ENCODE results near the gene CGB5.
A peak's percentile ranks its signal among the peaks of the same experiment; 100 is the strongest.

CGB5 gene

DNA sequence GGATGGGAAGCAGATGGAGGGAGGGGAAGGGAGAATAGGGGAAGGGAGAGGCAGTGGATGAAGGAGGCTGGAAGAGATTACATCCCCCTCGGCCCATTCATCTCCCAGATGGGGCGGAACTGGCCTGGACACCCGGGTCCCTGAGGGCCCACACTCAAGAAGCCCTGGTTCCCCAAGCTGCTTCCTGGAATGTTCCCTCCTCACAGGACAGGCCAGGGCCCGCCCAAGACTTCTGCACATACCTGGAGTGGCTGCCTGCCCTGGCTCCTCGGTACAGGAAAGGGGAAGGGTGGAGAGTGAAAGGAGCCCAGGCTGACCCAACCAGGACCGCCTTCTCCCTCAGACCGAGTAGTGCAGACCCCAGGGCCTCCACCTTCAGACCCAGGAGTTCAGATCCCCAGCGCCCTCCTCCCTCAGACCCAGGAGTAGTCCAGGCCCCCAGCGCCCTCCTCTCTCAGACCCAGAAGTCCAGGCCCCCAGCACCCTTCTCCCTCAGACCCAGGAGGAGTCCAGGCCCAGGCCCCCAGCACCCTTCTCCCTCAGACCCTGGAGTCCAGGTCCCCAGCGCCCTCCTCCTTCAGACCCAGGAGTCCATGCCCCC is 20.5 kb downstream of the CGB5 start:
- peak; percentile 28 for DNase-seq (ENCODE audit: low spot score)
- TF ChIP-seq, protein P1, sequence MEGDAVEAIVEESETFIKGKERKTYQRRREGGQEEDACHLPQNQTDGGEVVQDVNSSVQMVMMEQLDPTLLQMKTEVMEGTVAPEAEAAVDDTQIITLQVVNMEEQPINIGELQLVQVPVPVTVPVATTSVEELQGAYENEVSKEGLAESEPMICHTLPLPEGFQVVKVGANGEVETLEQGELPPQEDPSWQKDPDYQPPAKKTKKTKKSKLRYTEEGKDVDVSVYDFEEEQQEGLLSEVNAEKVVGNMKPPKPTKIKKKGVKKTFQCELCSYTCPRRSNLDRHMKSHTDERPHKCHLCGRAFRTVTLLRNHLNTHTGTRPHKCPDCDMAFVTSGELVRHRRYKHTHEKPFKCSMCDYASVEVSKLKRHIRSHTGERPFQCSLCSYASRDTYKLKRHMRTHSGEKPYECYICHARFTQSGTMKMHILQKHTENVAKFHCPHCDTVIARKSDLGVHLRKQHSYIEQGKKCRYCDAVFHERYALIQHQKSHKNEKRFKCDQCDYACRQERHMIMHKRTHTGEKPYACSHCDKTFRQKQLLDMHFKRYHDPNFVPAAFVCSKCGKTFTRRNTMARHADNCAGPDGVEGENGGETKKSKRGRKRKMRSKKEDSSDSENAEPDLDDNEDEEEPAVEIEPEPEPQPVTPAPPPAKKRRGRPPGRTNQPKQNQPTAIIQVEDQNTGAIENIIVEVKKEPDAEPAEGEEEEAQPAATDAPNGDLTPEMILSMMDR (IDR thresholded peaks at IDR 0.05; ENCODE audit: extremely low read depth, missing control alignments) = no peak

DNA sequence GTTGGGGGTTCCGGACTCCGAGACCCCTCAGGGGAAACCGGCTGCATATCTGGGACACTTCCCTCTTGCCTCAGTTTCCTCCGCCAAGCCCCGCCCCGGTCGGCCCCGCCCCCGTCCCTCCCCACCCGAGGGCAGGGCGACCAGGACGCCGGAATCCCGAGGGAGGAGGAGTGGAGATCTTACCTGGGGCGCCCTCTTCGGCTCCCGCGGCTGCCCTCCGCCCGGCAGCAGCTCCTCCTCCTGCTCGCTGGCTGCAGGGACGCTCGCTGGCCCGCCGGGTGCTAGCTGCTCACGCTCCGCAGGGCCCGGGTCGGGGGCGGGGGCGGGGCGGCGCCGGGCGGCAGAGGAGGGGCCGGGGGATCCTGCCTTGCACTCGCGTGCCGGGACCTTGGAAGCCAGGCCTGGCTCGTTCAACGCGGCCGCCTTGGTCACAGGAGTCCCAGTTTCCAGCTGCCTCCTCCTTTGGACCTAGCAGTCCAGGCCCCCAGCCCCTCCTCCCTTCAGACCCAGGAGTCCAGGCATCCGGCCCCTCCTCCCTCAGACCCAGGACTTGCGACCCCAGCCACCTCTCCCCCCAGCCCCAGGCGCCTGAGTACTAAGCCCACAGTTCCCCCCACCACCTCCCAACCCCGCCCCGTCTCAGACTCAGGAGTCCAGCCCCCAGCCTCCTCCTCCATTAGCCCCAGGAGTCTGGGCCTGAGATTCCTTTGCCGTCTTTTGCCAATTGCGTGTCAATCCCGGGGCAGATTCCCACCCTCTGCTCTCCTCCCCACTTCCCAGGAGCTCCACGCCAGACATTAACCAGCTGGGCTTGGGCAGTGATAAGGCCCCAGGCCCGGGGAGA is 21.3 kb downstream of the CGB5 start, which contains the start of gene NTF4:
Gene NTF4 (minus strand): TSS at position 51 of the 844 bp plus-strand sequence. CDS start 2,821 bp downstream, outside the sequence.
- DNase-seq (ENCODE audit: low spot score) = peak; percentile 49
- TF ChIP-seq, protein P1 (IDR thresholded peaks at IDR 0.05; ENCODE audit: extremely low read depth, missing control alignments) = no peak

DNA sequence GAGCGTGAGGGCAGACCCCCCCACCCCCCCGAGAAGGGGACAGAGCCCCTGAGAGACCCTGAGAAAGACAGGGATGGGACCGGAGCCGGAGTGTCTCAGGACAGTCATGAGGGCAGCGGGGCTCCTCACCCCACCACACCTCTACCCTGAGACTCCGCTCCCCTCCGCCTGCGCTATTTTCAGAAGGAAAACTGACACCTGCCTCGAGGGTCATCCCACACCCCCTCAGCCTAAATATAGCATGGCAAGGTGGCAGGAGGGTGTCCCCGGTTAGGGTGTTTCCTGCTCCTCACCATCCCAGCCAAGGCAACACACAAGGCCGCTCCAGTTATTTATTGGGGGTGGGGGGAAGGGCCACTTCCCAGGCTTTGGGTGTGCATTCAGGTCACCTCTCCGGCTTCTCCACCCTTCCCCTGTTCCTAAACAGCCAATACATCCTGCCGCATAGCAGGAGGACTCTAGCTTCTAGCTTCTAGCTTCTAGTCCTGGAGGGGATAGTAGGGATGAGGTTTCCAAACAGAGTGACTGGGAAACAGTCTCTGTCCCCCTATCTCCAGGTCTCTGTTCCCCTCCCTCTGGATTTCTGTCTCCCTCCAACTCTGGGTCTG is 22.4 kb downstream of the CGB5 start:
- peak; percentile 22 for DNase-seq (ENCODE audit: low spot score)
- TF ChIP-seq, protein P1 (IDR thresholded peaks at IDR 0.05; ENCODE audit: extremely low read depth, missing control alignments) = no peak

DNA sequence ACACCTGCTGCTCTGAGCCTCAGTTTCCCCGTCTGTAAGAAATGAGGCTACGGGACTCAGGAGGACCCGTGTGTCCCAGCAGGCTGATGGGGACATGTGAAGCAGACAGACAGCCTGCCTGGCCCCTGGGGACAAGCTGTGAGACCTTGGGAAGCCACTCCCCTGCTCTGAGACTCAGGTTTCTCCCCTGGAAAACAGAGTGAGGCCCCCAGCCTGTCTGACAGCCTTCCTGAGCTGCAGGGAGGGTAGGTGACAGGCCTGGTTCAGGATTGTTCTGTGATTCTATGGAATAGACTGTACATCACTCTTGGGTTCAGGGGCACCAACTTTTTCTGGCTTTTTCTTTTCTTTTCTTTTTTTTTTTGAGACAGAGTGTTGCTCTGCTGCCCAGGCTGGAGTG is 23.9 kb downstream of the CGB5 start:
- peak; percentile 22 for DNase-seq (ENCODE audit: low spot score)

DNA sequence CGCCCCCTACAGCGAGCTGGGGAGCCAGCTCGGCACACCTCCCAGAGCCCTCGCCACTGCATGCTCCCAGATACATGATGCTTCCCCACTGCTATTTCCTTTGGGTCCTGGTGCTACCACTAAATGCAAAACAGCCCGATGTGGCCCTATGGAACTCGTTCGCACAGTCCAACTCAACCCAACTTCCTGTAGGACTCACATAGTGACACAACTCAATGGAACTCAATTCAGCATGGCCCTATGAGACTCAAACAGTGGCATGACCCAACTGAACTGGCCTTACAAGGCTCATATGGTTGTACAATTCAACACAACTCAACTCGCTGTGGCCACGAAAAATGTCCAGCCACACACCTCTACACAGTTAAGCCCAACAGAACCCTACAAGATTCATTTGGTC is 25.4 kb downstream of the CGB5 start:
- peak; percentile 1 for DNase-seq (ENCODE audit: low spot score)
- TF ChIP-seq, protein P1 (IDR thresholded peaks at IDR 0.05; ENCODE audit: extremely low read depth, missing control alignments) = no peak

More for the DNA sequence above, 23.9 kb downstream of the CGB5 start:
- TF ChIP-seq, protein P1 (IDR thresholded peaks at IDR 0.05; ENCODE audit: extremely low read depth, missing control alignments) = no peak

DNA sequence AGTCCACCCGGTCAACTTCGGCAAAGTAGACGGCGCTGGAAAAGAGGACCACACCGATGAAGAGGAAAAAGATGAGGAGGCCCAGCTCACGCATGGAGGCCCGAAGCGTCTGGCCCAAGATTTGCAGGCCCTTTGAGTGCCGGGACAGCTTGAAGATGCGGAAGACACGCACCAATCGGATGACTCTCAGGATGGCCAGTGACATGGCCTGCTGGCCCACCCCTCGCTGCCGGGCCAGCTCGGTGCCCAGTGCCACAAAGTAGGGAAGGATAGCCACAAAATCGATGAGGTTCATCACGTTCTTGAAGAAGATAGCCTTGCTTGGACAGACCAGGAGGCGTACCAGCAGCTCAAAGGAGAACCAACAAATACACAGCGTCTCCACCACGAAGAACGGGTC is 26.8 kb downstream of the CGB5 start:
- peak; percentile 13 for DNase-seq (ENCODE audit: low spot score)
- TF ChIP-seq, protein P1 (IDR thresholded peaks at IDR 0.05; ENCODE audit: extremely low read depth, missing control alignments) = no peak
